HepG2 (cell line): Measurements from ENCODE around the gene GNG5. TPM values are rescaled to one million over a fixed set of nuclear protein-coding genes. Genes with fewer than 3 reads are reported as not detected.
A peak's percentile ranks its signal among the peaks of the same experiment; 100 is the strongest.

Source experiments
- ARID2 ChIP-seq: sonication (generic); formaldehyde crosslinking; IDR thresholded peaks from 2 replicates; pipeline ENCODE4 v1.8.1; 2022; ENCODE audit warnings: mild to moderate bottlenecking, missing genetic modification reagents, borderline replicate concordance
- ARNT ChIP-seq: fragments of 450-650 bp; IDR thresholded peaks from 2 replicates; pipeline ENCODE4 v1.6.1; 2017
- ARNTL ChIP-seq: sonication (generic); formaldehyde crosslinking; IDR thresholded peaks from 2 replicates; pipeline ENCODE4 v1.4.0; 2020; ENCODE audit warnings: mild to moderate bottlenecking, missing genetic modification reagents
- DPF2 ChIP-seq: sonication (generic); formaldehyde crosslinking; IDR thresholded peaks from 2 replicates; pipeline ENCODE4 v1.4.0; 2020; ENCODE audit warnings: mild to moderate bottlenecking, low read depth, missing genetic modification reagents, borderline replicate concordance
- EP300 ChIP-seq, 3 experiments: sonication (generic) in 1 of 3; formaldehyde crosslinking in 1 of 3; IDR thresholded peaks; 2 replicates each; pipeline versions ENCODE4 v1.5.1 to v1.6.1; 2011 to 2020; ENCODE audit warnings: low read depth in 2 of 3, low read length in 2 of 3, borderline replicate concordance in 1 of 3, improper control_type of control experiment in 1 of 3, mild to moderate bottlenecking in 1 of 3, missing genetic modification reagents in 1 of 3, moderate library complexity in 1 of 3
- HNF4A ChIP-seq: sonication (generic); formaldehyde crosslinking; IDR thresholded peaks from 2 replicates; pipeline ENCODE4 v1.4.0; 2020; ENCODE audit warnings: missing genetic modification reagents
- NFE2 ChIP-seq: sonication (generic); formaldehyde crosslinking; IDR thresholded peaks from 2 replicates; pipeline ENCODE4 v1.4.0; 2020; ENCODE audit warnings: missing genetic modification reagents
- NFIB ChIP-seq: sonication (generic); formaldehyde crosslinking; IDR thresholded peaks from 2 replicates; pipeline ENCODE4 v1.9.0; 2021; ENCODE audit warnings: missing genetic modification reagents, mild to moderate bottlenecking, borderline replicate concordance
- ZFP41 ChIP-seq: sonication (generic); formaldehyde crosslinking; IDR thresholded peaks from 2 replicates; pipeline ENCODE4 v1.4.0; 2020; ENCODE audit warnings: mild to moderate bottlenecking, missing genetic modification reagents, borderline replicate concordance
- ZNF333 ChIP-seq: sonication (generic); formaldehyde crosslinking; IDR thresholded peaks from 2 replicates; pipeline ENCODE4 v1.4.0; 2020; ENCODE audit warnings: mild to moderate bottlenecking, missing genetic modification reagents, borderline replicate concordance
- ZNF552 ChIP-seq: sonication (generic); formaldehyde crosslinking; IDR thresholded peaks from 2 replicates; pipeline ENCODE4 v1.9.0; 2022; ENCODE audit warnings: missing genetic modification reagents, mild to moderate bottlenecking, borderline replicate concordance
- ZNF572 ChIP-seq: sonication (generic); formaldehyde crosslinking; IDR thresholded peaks from 2 replicates; pipeline ENCODE4 v1.5.1; 2020; ENCODE audit warnings: mild to moderate bottlenecking, missing genetic modification reagents
- polyA plus RNA-seq, 8 experiments: library from polyadenylated mRNA; depleted of rRNA in 3 of 8; stranded (reverse) in 7 of 8; unstranded in 1 of 8; fragments of >200 nt; fragmentation: Illumina TruSeq in 4 of 8; extraction: Trizol in 4 of 8; gene quantifications; 2 replicates each; pipeline versions ENCODE4 v1.2.1 to v1.2.3, GENCODE V29; 2011 to 2016; ENCODE audit warnings: low read depth in 4 of 8, missing spikeins in 1 of 8, mixed read lengths in 1 of 8; ENCODE audit not compliant: insufficient read depth in 1 of 8
- total RNA-seq, 5 experiments: library from RNA; depleted of rRNA; stranded (reverse); fragments of >200 nt; fragmentation: Illumina TruSeq; extraction: Trizol; gene quantifications; 2 replicates each; pipeline ENCODE4 v1.2.3, GENCODE V29; 2016; ENCODE audit warnings: low read depth in 1 of 5
- TF ChIP-seq, protein P1 (sequence below): sonication (generic); formaldehyde crosslinking; IDR thresholded peaks from 2 replicates; pipeline ENCODE4 v1.5.0; 2020; ENCODE audit warnings: missing genetic modification reagents
- TF ChIP-seq, protein P2 (sequence below): sonication (generic); formaldehyde crosslinking; conservative IDR thresholded peaks from 2 replicates; pipeline ENCODE4 v1.5.0; 2020; ENCODE audit warnings: missing genetic modification reagents
- TF ChIP-seq, protein P3 (sequence below): sonication (generic); formaldehyde crosslinking; IDR thresholded peaks from 2 replicates; pipeline ENCODE4 v1.5.0; 2020; ENCODE audit warnings: mild to moderate bottlenecking, missing genetic modification reagents
- TF ChIP-seq, protein P4 (sequence below): sonication (generic); formaldehyde crosslinking; IDR thresholded peaks from 2 replicates; pipeline ENCODE4 v1.8.0; 2022; ENCODE audit warnings: mild to moderate bottlenecking, missing genetic modification reagents, moderate library complexity
- TF ChIP-seq, protein P5 (sequence below), 2 experiments: fragments of 450-650 bp in 1 of 2; sonication (generic) in 1 of 2; formaldehyde crosslinking; IDR thresholded peaks; 2 replicates each; pipeline versions ENCODE4 v1.5.0 to v1.8.0; 2020 to 2022; ENCODE audit warnings: mild to moderate bottlenecking in 1 of 2, missing genetic modification reagents in 1 of 2

The GNG5 gene
- total and polyA plus RNA-seq, 2 of the 13 experiments (the other 11 are each of a cell fraction or from before 2014, with no cell fraction given): 103 to 137 TPM

DNA sequence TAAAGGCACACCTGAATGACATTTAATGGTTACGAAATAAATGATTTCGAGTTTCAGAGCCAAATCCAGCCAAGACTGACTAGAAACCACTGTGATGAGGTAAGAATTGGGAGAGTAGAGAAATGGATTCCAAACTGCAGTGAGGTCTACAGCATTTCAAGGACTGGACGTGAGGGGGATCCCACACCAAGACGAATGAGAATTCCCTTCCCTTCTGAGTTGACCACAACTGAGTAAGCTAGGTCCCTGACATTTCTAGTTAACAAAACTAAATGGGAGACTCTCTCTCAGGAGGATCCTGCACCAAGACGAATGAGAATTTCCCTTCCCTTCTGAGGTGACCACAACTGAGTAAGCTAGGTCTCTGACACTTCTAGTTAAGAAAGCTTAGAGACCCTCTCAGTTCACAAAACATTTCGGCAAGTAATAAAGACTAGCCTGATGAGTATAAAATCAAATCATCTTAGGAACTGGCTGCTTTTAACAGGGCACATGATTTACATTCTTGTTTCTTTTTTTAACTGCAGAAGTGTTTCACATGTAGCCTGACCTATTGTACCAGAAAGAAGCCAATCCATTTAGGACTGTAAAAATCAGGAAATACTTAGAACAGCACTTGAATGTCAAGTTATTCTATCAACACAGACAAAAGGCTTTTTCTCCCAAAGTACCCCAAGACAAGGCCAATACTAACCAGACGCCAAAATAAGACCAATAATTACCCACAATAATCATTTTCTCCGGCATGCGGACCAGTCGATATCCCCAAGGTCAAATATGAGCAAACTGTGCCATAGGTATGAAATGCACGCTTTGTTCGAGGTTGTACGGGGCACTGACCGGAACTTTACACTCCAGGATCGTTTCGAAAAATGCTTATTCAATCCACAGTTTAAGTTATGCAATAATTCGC, 1.5 kb downstream of the GNG5 start (continued):
- TF ChIP-seq, protein P1, sequence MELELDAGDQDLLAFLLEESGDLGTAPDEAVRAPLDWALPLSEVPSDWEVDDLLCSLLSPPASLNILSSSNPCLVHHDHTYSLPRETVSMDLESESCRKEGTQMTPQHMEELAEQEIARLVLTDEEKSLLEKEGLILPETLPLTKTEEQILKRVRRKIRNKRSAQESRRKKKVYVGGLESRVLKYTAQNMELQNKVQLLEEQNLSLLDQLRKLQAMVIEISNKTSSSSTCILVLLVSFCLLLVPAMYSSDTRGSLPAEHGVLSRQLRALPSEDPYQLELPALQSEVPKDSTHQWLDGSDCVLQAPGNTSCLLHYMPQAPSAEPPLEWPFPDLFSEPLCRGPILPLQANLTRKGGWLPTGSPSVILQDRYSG (CRISPR knock-in tag): no peak
- TF ChIP-seq, protein P2, sequence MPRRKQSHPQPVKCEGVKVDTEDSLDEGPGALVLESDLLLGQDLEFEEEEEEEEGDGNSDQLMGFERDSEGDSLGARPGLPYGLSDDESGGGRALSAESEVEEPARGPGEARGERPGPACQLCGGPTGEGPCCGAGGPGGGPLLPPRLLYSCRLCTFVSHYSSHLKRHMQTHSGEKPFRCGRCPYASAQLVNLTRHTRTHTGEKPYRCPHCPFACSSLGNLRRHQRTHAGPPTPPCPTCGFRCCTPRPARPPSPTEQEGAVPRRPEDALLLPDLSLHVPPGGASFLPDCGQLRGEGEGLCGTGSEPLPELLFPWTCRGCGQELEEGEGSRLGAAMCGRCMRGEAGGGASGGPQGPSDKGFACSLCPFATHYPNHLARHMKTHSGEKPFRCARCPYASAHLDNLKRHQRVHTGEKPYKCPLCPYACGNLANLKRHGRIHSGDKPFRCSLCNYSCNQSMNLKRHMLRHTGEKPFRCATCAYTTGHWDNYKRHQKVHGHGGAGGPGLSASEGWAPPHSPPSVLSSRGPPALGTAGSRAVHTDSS (CRISPR knock-in tag): no peak
- TF ChIP-seq NFE2 (CRISPR knock-in tag): no peak
- no peak for TF ChIP-seq ZNF333 (CRISPR knock-in tag)
- TF ChIP-seq ARNTL: no peak; the same call in 1 of the 2 replicates
- no peak for TF ChIP-seq ZFP41 (CRISPR knock-in tag)
- TF ChIP-seq HNF4A (CRISPR knock-in tag): peak; percentile 83
- TF ChIP-seq NFIB (CRISPR knock-in tag): no peak
- peak; percentile 55; the same call in 1 of the 2 replicates for TF ChIP-seq DPF2 (CRISPR knock-in tag)
- TF ChIP-seq, protein P3, sequence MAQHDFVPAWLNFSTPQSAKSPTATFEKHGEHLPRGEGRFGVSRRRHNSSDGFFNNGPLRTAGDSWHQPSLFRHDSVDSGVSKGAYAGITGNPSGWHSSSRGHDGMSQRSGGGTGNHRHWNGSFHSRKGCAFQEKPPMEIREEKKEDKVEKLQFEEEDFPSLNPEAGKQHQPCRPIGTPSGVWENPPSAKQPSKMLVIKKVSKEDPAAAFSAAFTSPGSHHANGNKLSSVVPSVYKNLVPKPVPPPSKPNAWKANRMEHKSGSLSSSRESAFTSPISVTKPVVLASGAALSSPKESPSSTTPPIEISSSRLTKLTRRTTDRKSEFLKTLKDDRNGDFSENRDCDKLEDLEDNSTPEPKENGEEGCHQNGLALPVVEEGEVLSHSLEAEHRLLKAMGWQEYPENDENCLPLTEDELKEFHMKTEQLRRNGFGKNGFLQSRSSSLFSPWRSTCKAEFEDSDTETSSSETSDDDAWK (CRISPR knock-in tag): no peak
- no peak for TF ChIP-seq ARNT
- no peak for TF ChIP-seq ZNF552 (CRISPR knock-in tag)
- peak; percentile 58; the same call in 1 of the 2 replicates for TF ChIP-seq ARID2 (CRISPR knock-in tag)
- no peak for TF ChIP-seq ZNF572 (CRISPR knock-in tag)
- TF ChIP-seq EP300 (IDR thresholded peaks at IDR 0.05; ENCODE audit: low read depth in 2 of 2, low read length in 2 of 2): peak in 1 of 2 experiments; percentile 65; a peak in 2 of 4 replicates
- TF ChIP-seq EP300 (CRISPR knock-in tag; IDR thresholded peaks at IDR 0.05; ENCODE audit: borderline replicate concordance): peak; percentile 43; the same call in 1 of the 2 replicates
- TF ChIP-seq, protein P4, sequence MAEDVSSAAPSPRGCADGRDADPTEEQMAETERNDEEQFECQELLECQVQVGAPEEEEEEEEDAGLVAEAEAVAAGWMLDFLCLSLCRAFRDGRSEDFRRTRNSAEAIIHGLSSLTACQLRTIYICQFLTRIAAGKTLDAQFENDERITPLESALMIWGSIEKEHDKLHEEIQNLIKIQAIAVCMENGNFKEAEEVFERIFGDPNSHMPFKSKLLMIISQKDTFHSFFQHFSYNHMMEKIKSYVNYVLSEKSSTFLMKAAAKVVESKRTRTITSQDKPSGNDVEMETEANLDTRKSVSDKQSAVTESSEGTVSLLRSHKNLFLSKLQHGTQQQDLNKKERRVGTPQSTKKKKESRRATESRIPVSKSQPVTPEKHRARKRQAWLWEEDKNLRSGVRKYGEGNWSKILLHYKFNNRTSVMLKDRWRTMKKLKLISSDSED (CRISPR knock-in tag): no peak
- TF ChIP-seq, protein P5, sequence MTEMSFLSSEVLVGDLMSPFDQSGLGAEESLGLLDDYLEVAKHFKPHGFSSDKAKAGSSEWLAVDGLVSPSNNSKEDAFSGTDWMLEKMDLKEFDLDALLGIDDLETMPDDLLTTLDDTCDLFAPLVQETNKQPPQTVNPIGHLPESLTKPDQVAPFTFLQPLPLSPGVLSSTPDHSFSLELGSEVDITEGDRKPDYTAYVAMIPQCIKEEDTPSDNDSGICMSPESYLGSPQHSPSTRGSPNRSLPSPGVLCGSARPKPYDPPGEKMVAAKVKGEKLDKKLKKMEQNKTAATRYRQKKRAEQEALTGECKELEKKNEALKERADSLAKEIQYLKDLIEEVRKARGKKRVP (CRISPR knock-in tag; IDR thresholded peaks at IDR 0.05): peak; percentile 55 to 97; a peak in 3 of 4 replicates
